Coronary artery (tissue), 2 donors: ENCODE results near the gene FRMD1.

Source experiments
- DNase-seq: peaks from one replicate; pipeline ENCODE4 v3.0.0-alpha.2; 2017; ENCODE audit warnings: low spot score
- H3K27ac ChIP-seq, 2 donors: fragments of 200-600 bp; sonication (generic); one replicate each; pipeline ENCODE4 v1.5.1; 2016 to 2019
- H3K4me3 ChIP-seq: fragments of 200-600 bp; sonication (generic); 2 replicates; pipeline ENCODE4 v1.5.1; 2016; ENCODE audit warnings: mild to moderate bottlenecking, moderate library complexity
- TF ChIP-seq, protein P1 (sequence below): fragments of 200-600 bp; sonication (generic); IDR thresholded peaks from one replicate; pipeline ENCODE4 v1.5.1; 2019; ENCODE audit warnings: antibody characterized with exemption

Gene FRMD1

DNA sequence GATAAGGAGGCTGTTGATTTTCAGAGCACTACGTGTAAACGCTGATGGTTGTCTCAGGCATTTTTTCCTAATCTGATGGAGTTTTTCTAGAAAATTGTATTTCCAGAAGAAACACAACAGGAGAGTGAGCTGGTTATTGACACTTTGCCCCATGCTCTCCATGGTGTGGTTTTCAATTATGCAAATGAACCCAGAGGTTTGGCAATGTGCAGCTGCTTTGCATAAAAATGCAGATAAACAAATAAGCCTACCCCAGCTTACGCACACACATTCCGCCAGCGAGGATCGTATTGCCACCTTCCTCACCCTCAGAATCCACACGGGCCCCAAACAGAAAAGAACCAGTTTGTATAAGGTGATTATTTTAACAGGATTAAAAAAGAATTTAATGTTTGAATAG lies 45.1 kb upstream of the FRMD1 start:
- DNase-seq: peak; percentile 3
- TF ChIP-seq, protein P1, sequence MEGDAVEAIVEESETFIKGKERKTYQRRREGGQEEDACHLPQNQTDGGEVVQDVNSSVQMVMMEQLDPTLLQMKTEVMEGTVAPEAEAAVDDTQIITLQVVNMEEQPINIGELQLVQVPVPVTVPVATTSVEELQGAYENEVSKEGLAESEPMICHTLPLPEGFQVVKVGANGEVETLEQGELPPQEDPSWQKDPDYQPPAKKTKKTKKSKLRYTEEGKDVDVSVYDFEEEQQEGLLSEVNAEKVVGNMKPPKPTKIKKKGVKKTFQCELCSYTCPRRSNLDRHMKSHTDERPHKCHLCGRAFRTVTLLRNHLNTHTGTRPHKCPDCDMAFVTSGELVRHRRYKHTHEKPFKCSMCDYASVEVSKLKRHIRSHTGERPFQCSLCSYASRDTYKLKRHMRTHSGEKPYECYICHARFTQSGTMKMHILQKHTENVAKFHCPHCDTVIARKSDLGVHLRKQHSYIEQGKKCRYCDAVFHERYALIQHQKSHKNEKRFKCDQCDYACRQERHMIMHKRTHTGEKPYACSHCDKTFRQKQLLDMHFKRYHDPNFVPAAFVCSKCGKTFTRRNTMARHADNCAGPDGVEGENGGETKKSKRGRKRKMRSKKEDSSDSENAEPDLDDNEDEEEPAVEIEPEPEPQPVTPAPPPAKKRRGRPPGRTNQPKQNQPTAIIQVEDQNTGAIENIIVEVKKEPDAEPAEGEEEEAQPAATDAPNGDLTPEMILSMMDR: no peak
- Histone ChIP-seq H3K27ac (no peak overlapping the region), H3K4me3 (no peak overlapping the region)

DNA sequence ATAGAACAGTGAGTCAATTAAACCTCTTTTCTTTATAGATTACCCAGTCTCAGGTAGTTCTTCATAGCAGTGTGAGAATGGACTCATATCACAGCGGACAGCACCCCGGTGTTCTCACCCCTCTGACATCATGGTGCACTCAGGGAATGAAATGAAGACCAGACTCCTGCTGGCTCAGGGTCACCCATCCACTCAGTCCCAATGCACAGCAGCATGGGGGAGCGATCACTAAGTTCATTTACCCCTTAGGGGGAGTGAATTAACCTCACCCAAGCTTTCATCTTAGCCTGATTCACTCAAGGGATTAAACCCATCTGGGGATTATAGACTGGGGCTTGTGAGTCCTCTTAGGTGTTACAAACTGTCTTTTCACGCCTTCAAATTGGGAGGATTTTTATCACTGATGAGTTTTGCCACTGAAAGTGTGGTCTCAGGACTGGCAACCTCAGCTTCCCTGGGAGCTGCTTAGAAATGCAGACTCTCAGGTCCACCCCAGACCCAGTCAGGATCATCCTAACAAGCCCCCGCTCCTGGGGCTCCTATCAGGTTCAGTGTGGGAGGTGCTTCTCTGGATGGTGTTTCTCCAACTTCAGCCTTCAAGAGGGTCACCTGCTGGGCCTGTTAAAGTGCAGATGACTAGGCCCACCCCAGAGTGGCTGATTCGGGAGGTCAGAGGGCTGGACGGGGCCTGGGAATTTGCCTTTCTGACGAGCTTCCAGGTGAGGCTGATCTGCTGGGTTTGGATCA lies 44.3 kb upstream of the FRMD1 start:
- peak; percentile 47 for DNase-seq
- Histone ChIP-seq H3K27ac (no peak overlapping the region), H3K4me3 (no peak overlapping the region)
- TF ChIP-seq, protein P1: no peak

DNA sequence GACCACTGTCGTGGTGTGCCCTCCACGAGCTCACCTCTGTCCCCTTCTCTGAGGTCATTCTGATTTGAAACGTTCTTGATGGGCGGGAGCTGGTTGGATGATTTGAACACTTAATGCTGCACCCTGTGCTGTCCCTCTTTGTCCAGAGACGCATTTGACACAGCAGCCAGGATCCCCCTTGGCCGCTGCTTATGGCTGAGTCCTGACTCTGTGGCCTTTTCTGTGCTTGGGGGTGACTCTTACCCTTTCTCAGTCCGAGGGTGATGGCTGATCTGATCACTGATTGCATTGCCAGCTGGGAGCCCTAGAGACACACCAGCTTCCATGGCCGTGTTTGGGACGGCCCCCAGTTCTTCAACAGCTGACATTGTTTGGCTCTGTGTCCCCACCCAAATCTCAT lies 43.5 kb upstream of the FRMD1 start:
- Histone ChIP-seq H3K4me3 (no peak overlapping the region), H3K27ac (no peak overlapping the region)
- TF ChIP-seq, protein P1: no peak
- DNase-seq: peak; percentile 24

DNA sequence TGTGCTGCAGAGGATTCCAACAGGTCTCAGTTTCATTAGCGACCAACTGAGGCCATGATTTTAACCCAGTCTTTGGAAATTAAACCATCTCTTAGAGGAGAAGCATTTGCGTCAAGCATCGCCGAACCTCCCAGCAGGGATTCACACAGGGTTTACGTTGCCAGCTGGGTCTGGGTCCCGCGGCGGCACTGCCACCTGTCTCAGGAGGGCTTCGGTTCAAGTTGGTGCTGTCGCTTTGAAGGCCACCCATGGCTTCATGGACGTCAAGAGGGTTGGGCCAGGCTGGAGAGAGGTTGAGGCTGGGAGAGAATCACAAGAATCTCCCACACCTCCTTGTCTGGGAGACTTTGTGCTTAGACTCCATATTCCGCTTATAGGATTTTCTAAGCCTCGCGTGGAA lies 43.0 kb upstream of the FRMD1 start:
- TF ChIP-seq, protein P1: no peak
- Histone ChIP-seq H3K4me3 (no peak overlapping the region), H3K27ac (no peak overlapping the region)
- peak; percentile 28 for DNase-seq

DNA sequence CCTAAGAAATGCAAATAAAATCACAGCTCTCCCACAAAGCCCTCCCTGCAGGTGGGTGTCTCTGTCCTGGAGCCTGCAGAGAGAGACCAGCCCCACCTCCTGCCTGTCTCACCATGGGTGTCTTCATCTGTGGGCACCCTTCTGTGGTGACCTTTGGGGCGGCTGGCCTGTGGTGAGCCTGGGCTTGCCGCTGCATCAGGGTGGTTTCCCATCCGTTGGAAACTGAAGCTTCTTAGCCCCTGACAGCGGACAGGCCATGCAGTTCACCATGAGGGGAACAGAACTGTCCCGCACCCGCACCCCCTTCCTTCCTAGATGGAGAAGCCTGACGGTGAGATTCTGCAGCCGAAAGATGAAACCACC lies 42.3 kb upstream of the FRMD1 start:
- no peak overlapping the region for H3K4me3 ChIP-seq
- DNase-seq: peak; percentile 49
- TF ChIP-seq, protein P1: no peak
- no peak overlapping the region for H3K27ac ChIP-seq

DNA sequence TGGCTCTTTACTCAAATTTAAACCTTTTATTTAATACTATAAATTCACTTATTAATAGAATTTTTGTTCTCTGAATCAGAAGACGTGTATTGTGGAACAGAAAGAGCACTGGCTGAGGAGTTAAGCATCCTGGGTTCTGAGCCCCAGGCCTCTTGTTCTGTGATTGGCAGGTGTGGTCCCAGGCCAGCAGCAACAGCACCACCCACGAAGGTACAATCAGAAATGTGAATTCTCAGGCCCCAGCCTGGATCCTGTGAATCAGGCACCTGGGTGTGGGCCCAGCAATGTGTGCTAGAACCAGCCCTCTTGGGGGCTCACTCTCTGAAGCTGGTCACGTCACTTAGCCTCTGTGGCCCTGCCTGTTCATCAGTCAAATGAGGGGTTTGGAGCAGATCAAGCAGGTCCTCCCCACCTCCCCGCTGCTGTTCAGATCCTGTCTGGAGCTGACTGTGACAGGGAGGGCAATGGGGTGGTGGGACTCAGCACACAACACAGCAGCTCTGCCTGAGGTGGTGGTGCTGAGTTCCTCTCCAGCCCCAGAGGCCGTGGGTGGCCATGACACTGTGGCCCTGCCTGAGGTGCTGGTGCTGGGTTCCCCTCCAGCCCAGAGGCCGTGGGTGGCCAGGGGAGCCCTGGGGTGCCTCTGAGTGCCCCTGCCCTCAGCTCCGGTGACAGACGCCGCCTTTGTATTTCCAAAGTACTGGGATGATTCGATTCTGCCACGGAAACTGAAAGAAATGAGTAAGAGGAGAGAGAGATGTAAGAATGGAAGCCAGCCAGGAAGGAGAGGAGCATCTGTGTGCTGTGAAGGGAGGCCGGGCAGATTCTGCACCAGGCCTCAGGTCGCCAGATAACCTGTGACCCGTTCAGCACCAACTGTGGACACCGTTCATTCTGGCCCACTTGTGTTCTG lies 41.6 kb upstream of the FRMD1 start:
- H3K4me3 ChIP-seq: no peak overlapping the region
- DNase-seq: peak; percentile 56
- TF ChIP-seq, protein P1: no peak
- no peak overlapping the region for H3K27ac ChIP-seq

DNA sequence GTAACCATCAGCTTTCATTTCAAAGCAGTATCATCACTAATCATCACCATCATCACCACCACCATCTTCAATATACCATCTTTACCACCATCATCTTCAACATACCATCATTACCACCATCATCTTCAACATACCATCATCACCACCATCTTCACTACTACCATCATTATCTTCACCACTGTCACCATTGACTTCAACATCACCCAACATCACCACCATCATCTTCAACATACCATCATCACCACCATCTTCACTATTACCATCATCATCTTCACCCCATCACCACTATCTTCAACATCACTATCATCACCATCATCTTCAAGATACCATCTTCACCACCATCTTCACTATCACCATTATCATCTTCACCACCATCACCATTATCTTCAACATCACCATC lies 40.5 kb upstream of the FRMD1 start:
- Histone ChIP-seq H3K4me3 (no peak overlapping the region), H3K27ac (no peak overlapping the region)
- TF ChIP-seq, protein P1: no peak
- no peak for DNase-seq
